Raji (cell line): ENCODE data around the gene MPV17L.

Experiments
- POLR2A ChIP-seq: IDR thresholded peaks from 2 replicates; pipeline ENCODE4 v1.6.1; 2011; ENCODE audit warnings: low read depth, low read length, control low read depth; ENCODE audit not compliant: insufficient read depth

Gene MPV17L

DNA sequence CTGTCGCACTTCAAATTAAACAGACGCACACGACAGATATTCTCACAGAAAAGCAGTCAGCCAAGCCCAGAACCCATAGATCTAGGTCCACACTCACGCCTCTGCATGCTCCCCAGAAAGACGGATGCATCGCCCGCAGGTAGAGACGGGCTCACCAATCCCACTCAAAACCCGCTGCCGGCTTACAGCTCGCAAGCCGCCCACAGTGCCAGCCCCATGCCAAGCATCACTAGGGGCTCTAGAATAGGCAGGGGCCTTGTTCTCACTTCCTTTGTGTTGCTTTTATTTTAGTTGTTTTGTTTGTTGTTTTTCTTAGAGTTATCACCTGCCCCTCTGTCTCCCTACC is 38.5 kb downstream of the MPV17L start:
- TF ChIP-seq POLR2A: no peak

DNA sequence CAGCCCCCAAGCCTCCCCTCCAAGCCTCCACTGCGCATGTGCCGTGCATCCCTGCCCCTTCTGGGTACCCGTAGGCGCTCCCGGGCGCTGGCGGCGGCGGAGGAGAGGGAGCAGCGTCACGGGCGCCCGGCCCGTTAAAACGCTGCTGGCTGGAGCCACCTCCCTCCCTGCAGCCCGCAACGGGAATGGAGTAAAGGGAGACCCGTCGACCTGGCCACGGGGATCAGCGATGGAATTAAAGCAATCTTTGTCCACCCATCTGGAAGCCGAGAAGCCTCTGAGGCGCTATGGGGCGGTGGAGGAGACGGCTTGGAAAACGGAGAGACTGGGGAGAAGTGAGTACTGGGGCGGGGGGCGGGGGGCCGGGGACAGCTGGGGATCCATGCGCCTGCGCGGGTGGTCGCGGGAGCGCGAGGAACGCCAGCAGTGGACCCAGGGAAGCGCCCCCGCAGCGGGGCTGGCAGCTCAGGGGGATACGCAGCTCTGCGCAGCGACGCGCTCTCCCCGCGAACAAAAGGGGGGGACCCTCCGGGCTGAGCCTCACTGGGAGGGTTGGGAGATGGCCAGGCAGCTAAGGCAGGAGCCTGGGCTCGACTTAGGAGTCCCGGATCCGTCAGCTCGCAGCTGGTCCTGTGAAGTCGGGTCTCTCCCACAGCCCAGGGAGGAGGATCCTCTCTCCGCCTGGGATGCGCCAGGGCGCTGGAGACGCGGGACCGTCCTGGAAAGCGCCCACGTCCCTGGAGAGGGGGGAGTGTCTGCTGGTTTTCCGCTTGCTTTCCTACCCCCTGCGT is 39.1 kb downstream of the MPV17L start, which contains the start of gene BMERB1:
Gene BMERB1, plus strand, starts transcription at position 164 of the 791 bp plus-strand sequence. Its CDS starts 66 bp downstream, at position 230.
- no peak for TF ChIP-seq POLR2A

DNA sequence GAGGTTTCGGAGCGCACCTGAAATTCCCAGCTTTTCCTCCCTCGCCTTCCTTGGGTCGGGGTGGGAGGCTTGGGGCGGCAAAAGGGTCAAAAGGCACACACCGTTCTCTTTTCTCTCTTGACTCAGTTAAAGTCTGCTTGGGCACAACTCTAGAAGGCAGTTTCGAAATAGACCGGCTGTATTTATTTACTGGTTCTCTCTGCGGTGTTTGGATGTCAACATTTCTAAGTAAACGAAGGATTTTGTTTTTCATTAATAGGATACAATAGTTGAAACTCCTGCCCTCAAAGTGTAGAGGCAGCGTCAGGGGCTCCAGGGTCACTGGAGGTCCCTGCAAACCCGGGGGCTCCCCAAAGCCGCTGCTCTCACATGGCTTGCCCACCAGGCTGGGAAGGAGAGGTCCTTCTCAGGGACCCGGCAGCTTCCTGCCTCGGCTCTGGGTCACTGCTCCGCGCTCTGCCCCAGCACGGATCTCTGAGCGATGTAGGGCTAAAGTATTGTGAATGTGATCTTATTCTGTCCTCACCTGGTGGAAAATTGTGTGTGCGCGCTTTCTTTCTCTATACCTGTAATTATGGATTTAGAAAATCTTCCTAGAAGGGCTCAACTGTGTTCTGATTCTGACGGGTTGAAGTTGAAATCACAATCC is 39.8 kb downstream of the MPV17L start:
- TF ChIP-seq POLR2A: no peak

DNA sequence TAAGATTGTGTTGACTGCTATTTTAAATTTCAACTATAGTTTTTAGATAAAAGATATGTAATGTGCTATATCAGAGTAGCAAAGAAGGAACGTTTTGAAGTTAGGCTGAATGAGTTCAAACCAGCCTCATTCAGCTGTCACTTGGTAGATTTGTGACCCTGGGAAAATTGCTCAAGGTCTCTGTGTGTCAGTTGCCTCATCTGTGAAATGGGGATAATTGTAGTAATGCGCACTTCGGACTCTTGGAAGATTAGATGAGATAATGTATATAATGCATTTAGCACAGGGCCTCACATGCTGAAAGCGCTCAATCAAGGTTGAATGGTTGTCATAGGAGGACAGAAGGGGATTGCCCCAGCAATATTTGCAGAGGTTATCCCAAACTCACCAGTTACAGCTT is 43.5 kb downstream of the MPV17L start:
- no peak for TF ChIP-seq POLR2A

DNA sequence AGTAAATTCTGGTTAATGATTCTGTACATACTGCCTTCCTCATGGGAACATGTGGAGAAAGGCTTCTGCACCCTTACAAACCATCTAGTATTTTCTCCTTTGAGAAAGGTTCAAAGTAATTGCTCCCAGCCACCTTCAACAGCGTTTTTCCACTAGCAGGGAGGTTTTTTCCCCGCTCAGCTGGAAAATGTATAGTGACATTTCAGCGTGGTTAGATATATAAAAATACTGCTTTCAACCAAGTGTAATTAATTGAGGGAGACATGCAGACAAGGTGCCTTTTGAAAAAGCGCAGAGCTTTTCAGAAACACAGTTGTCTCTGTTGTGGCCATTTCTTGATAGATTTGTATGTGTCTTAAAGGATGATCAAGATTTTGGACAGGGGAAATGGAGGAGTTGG is 44.0 kb downstream of the MPV17L start:
- no peak for TF ChIP-seq POLR2A

DNA sequence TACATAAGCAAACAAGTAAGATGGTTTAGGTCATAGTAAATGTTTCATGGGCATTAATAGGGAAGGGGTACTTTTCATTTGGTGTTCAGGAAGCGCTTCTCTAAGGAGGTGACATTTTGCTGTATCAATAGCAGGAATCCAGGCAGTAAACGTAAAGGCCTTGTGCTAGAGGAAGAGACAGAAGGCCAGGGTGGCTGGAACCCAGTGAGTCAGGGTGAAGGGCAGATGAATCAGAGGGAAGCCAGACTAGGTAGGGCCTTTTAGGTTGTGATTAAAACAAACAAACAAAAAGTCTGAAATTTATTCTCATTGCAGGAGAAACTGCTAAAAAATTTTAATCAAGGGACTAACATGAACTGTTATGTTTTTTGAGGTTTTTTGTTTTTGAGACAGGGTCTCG is 45.3 kb downstream of the MPV17L start:
- no peak for TF ChIP-seq POLR2A

DNA sequence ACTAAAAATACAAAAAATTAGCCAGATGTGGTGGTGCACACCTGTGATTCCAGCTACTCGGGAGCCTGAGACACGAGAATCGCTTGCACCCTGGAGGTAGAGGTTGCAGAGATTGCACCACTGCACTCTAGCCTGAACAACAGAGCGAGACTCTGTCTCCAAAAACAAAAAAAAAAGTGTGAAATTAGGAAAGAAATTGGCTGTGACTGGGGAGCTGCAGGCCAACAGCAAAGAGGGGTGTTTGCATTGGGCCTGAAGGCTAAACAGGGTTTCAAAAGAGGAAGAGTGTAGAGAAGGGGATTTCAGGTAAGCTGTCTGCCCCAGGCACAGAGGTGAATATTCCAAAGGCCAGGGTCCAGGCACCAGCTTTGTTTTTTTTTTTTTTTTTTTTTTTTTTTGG is 48.2 kb downstream of the MPV17L start:
- no peak for TF ChIP-seq POLR2A

DNA sequence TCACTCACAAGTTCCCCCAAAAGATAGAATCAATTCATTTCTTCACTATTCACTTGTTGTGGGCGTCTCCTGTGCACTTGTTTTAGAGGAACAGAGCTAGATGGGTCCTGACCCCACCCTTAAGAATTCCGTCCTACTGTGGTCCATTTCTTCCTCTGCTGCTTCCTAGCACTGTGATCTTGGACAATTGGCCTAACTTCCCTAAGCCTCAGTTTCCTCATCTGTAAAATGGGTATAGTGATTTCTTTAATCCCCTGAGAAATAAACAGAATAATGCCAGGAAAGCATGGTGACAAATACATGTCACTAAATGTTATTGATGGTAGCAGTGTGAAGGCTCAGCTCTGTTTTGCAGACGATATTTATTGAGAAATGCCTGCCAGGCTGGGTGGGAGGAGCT is 48.7 kb downstream of the MPV17L start:
- TF ChIP-seq POLR2A: no peak

DNA sequence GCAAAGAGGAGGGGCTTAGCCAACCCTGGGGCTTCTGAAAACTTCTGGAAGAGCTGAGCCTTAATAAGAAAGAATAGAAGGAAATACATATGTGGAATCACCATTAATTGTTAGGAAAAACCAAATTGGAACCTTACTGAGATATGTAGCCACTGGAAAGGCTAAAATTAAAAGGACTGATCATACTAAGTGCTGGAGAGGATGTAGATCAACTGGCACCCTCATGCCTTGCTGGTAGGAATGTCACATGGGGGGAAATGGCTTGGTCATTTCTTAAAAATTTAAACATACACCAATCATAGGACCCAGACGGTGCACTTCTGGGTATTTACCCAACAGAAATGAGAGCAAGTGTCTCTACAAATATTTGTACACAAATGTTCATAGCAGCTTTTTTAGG is 49.9 kb downstream of the MPV17L start:
- no peak for TF ChIP-seq POLR2A

DNA sequence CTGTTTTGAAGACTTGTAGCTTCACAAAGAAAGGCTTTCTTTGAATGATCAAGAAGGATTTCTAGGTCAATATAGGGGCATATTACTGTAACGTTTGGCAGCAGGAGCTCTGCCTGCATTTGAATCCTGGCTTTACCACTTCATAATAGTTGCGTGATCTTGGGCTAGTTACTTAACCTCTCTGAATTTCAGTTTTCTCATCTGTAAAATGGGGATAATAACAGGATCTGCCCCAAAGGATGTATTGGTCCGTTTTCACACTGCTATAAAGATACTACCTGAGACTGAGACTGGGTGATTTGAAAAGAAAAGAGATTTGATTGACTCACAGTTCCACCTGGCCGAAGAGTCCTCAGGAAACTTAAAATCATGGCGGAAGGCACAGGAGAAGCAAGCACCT is 51.3 kb downstream of the MPV17L start:
- no peak for TF ChIP-seq POLR2A

DNA sequence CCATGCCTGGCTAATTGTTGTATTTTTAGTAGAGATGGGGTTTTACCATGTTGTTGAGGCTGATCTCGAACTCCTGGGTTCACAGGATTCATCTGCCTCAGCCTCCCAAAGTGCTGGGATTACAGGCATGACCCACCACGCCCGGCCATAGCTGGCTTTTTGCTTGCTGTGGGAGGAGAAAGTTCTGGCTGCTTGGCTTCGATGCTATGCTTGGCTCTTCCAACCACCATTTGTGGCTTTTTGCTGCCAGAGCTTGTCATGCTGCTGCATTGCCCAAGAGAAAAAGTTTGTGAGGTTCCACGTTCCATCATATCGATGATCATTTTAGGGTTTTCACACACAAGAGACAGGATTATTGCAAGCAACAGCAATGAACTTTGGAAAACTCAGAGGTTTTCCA is 55.1 kb downstream of the MPV17L start:
- no peak for TF ChIP-seq POLR2A

DNA sequence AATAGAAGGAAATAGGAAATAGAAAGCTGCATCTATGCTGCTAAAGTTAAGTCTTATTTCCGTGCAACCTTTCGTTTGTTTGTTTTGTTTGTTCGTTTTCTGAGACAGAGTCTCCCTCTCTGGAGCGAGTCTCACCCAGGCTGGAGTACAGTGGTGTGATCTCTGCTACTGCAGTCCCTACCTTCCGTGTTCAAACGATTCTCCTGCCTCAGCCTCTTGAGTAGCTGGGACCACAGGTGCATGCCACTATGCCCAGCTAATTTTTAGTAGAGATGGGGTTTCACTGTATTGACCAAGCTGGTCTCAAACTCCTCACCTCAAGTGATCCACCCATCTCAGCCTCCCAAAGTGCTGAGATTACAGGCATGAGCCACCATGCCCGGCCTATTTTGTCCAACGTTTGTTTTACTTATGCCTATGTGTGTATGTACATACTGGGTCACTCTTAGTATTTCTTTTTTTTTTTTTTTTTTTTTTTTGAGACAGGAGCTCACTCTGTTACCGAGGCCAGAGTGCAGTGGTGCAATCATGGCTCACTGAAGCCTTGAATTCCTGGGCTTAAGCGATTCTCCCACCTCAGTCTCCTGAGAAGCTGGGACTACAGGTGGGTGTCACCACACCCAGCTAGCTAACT is 55.7 kb downstream of the MPV17L start:
- TF ChIP-seq POLR2A: no peak

DNA sequence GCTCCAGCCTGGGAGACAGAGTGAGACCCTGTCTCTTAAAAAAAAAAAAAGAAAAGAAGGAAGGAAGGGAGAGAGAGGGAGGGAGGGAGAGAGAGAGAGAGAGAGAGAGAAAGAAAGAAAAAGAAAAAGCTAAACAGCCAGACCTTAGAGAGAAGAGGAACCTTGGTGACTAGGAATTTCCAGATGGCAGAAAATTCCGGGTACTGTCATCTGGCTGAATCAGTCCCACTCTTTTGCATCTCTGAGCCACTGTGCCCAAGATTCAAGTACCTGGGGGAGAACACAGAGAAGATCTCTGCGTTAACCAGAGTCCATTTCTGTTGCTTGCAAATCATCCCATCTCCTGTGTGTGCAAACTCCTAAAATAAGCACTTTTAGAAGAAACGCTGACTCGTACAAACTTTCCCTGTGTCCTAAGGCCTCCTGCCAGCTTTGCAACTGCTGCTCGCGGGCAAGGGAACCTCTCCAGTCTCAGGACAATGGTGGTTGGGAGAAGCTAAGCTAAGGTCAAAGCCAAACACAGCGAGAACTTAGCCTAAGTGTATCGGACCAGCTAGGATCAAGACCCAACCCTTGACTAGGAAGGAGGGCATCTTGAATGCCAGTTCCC is 56.8 kb downstream of the MPV17L start:
- TF ChIP-seq POLR2A: no peak

DNA sequence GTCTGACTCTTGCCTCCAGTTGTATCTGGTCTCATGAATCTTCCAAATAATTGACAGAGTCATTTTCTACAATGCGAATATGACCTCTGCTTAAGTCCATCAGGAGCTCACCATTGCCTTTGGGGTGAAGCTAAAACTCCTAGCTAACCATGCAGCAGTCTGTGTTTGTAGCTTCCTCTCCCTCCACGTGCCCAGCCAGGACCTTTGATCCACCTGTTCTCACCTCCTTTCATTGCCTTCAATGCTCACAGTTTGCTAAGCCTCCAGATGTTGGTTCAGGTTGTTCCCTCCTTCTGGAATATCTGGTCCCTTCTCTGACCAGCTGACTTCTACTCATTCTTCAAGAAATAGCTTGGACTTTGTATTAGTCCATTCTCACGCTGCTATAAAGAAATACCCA is 61.8 kb downstream of the MPV17L start:
- no peak for TF ChIP-seq POLR2A

DNA sequence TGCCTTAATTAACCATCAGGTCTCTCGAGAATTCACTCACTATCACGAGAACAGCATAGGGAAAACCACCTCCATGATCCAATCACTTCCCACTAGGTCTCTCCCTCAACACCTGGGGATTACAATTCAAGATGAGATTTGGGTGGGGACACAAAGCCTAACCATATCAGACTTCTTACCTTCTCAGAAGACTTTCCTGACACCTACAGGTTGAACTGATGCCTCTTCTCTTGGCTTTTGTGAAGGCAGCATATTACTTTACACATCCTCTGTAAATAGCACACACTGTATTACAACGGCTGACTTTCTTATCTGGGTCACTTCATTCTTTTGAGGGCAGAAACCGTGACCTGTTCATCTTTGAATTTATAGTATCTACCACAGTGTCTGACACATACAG is 62.4 kb downstream of the MPV17L start:
- no peak for TF ChIP-seq POLR2A

DNA sequence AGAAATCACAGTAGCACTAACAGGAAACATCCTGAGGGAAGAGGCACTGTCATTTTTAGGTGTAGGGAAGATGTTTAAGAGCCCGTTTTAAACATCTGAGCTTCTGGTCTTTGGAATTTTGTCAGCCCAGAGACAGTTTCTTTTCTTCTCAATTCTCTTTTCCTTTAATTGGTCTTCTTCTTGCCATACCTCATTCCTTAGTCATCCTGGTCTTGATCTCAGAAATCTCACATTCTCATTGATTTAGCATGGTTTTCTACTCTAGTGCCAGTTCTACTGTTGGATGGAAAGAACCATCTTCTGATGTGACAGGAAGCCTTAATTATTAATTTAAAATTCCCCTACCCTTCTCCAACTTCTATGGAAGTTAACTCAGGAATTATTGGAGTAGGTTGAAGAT is 64.2 kb downstream of the MPV17L start:
- no peak for TF ChIP-seq POLR2A
